Endometrial microvascular endothelial cells (primary cell): ENCODE measurements around the gene KISS1R. TPM values are rescaled to one million over a fixed set of nuclear protein-coding genes. Genes with fewer than 3 reads are reported as not detected.
"Not testable (repeated sequence)": the region's sequence is repeated elsewhere in the genome, so short reads cannot be mapped to it uniquely, and the experiment has no call there.

Experiments
- in situ Hi-C: cut with HindIII; loops from 2 replicates; pipeline ENCODE4 v1.10.0; 2017; ENCODE audit warnings: low sequenced_read_pairs, low pct_unique_long_range_greater_than_20kb; ENCODE audit errors: inconsistent ontology term
- total RNA-seq: library from RNA; depleted of rRNA; stranded (reverse); fragments of >200 nt; gene quantifications from one replicate; pipeline ENCODE4 v1.2.3, GENCODE V29; 2015; ENCODE audit errors: inconsistent ontology term

The KISS1R gene
- total RNA-seq, 1 donor from 2014 or later, result not detected

GRCh38 chr19:945401-946252 lies 28.5 kb downstream of the KISS1R start:
- in situ Hi-C loops, result no loop called here

DNA sequence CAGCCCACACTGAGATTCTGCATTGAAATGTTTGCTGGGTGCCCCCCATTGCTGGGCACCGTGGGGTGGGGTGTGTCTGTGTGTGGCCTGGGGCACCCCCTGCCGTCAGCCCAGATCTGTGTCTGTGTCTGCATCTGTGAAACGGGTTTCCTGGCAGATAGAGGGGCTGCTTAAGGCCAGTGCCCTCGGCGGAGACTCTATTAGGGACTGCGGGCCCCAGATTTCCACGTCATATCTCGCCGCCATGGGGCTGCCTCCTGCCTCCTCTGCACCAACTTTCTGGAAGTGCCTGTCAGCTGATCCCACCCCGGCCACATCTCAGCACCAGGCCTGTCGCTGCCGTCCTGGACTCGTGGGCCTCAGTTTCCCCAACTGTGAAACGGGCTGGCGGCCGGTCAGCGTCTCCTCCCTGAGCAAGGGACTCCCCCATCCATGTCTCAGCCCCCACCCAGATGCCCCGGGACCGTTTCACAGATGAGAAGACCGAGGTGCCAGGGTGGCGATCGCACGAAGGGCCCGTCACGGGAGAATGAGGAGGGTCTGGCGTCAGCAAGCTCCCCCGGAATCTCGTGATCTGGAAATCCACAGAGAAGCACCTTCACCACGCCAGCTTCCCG lies 30.1 kb downstream of the KISS1R start:
- in situ Hi-C loops, result no loop called here

- in situ Hi-C loops, result no loop called here
These were observed 30.8 kb downstream of the KISS1R start for GRCh38 chr19:947707-948539.

DNA sequence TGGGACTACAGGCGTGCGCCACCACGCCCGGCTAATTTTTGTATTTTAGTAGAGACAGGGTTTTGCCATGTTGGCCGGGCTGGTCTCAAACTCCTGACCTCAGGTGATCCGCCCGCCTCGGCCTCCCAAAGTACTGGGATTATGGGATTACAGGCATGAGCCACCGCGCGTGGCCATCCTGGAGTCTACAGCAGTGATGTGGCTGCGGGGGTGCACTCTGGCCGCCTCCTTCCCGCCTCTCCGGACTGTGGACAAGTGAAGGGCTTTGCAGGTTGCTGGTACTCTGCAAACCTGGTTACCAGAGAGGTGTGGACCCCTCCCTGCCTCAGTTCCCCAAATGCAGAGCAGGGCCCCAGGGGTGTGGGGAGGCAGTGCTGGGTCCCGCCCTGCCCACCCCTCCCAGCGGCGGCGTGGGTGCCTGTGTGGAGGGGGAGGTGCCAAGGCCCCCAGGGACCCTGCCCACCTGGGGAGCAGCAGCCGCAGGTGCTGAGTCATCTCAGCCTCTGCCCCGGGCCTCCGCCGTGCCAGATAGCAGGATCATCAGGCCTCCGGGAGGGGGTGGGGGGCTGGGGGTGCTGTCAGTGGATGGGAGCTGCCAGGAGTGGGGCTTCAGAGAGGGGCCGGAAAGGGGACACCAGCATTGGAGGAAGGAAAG lies 31.8 kb downstream of the KISS1R start:
- in situ Hi-C loops, result no loop called here

DNA sequence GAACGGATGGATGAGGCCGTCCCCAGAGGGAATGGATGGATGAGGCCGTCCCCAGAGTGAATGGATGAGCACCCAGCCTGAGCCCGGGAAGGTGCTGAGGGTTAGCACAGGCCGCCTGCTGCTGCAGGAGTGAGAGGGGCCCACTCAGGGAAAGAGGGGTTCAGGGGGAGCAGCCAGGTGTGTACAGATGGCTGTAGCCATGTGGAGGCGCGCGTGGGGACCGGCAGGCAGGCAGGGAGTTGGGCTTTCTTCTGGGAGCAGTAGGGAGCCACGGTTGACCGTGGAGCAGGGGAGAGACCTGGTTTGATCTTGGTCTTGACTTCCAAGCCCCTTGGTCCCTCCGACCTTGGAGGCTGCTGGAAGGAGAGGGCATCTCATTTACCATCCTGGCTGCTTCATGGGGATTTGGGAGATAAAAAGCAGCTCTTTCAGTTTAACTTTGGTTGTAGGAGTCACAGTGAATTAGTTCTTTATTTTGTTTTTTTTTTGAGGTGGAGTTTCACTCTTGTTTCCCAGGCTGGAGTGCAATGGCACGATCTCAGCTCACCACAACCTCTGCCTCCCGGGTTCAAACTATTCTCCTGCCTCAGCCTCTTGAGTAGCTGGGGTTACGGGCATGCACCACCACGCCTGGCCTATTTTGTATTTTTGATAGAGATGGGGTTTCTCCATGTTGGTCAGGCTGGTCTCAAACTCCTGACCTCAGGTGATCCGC lies 33.4 kb downstream of the KISS1R start:
- in situ Hi-C loops, result no loop called here

- in situ Hi-C loops, result no loop called here
These were observed 35.0 kb downstream of the KISS1R start for GRCh38 chr19:952049-952679.

GRCh38 chr19:952680-953444 lies 35.7 kb downstream of the KISS1R start:
- in situ Hi-C loops, result no loop called here

DNA sequence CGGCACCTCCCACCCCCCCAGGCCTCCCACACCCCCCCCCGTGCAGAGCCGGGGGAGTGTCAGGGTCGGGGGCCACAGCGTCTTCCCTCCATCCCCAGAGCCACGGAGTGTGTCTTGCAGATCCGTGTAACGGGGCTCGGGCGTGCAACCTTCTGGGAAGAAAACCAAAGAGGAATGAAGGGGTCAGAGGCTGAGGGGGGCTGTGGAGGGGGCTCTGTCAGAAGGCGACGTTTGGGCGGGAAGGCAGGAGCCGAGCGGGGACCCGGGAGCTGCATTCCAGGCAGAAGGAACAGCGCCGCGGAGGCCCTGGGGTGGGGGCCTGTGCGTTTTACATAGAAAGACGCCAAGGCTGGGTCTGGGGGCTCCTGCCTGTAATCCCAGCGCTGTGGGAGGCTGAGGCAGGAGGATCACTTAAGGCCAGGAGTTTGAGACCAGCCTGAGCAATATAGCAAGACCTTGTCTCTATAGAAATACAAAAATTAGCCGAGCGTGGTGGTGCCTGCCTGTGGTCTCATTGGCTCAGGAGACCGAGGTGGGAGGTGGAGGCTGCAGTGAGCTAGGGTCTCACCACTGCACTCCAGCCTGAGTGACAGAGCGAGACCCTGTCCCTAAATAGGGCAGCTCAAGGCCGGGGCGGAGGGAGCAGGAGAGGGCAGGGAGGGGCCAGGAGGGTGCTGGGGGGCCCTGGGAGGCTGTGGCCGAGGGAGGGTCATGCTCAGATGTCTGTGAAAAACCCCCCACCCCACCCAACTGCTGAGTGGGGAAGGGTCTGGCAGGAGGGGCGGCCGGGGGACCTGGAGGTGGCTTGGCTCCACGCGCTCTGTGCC lies 36.5 kb downstream of the KISS1R start:
- in situ Hi-C loops, result no loop called here

DNA sequence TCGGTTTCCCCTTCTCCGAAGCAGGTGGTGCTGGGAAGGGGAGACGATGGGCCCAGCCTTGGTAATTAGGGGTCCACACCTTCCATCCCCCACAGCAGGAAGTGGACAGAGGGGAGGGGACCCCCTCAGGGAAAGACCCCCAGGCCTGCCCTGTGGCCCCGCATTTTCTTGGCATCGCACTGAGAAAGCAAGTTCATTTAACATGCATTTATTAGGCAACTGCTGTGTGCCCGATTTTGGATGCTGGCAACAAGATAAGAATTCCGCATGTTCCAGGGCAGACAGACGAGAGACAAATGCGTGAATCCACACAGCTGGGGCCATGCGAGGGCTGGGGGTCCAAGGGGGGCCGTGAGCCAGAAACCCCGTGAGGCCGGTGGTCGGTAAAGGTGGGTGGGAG lies 37.1 kb downstream of the KISS1R start:
- in situ Hi-C loops, result no loop called here

DNA sequence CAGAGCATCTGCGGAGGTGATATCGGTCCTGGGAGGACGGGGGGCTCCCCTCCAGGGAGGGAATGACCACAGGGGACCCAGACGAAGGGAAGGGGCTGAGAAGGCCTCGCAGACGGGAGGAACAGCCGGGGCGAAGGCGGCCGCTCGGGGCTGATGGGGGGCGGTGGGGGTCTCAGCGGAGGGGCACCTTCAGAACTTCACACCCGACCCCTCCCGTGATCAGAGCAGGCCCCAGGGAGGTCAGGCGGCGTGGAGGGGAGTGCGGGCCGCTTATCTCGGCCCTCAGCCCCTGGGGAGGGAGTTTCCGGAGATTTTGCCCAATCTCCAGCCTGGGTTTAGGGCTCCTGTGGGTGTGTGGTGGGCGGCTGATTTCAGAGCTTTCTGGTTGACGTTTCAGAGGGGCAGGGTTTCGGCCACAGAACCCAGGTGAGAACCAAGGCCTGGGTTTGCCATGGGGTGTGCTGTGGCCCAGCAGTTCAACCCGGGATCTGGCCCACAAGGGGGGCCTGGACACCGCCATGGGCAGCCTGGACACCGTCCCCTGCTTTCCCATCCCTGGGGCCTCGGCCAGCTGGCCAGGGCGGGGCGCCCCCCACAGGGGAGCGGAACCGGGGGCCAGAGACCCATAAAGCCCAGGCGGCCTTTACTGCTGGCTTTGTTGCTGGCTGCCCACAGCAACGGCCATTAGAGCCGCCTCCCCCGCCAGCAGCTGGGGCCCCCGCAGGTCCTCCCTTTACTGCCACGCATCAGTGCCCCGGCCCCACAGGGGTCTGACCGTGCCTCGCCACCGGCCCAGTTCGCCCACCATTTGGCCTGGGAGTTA lies 37.8 kb downstream of the KISS1R start:
- in situ Hi-C loops, result no loop called here

DNA sequence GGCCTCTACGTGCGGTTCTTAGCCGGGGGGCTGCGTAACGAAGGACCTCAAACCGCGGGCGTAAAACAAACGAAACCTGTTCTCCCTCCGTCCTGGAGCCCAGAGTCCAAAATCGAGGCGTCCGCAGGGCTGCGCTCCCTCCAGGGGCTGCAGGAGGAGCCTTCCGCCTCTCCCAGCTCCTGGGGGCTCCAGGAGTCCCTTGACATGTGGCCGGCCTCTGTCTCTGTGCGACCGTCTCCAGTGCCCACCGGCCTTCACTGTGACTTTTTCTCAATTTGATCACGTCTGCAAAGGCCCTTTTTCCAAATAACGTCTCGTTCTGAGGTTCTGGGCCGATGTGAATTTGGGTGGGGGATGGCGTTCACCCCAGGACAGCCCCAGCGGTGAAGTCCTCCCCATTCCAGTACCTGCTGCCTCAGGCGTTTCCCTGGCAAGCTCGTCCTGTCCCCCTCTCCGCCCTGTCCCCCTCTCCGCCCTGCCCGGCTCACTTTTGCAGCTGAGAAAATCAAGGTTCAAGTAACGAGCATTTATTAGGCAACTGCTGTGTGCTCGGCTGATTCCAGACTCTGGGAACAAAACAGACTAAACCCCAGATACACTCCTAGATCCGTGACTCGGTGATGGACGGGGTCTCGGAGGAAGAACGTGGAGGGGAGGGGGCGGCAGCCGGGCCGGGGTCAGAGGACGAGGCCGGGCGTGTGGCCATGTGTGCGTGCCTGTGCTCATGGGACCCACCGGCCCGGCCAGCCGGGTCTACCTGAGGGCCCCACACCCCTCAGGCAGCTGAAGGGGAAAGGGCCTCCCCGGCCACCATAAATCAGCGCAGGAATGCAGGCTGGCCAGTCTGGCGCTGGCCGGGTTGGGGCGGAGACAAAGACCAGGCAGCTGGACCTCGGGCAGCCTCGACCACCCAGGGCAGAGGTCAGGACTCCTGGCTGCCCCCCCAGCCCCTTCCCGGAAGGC lies 39.0 kb downstream of the KISS1R start:
- in situ Hi-C loops, result no loop called here

DNA sequence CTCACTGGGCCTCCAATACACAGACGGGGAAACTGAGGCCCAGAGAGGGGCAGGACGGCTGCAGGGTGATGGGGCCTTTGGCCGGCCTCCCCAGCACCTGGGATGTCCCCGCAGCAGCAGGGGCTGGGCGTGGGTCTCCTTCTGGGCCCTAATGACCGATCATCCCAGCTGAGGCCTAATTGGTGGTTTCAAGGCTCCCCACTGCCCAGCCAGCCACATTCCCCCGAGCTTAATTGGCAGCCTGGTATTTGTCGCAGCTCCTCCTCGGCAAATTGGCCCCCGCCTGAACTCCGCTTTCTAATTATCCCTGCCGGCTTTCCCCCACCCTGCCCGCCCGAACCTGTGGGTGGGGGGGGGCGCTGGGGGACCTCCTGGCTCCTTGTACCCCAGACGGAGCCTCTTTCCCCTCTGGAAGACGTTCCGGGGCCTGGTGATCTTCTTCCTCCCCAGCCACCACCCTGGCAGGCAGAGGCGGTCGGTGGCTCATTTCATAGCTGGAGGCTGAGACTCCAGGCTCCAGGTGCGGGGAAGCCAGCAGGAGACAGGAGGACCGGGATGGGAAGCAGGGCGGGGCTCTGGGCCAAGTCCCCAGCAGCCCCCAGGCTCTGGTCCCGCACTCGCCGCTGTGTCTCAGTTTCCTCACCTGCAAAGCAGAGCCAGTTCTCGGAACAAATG lies 39.8 kb downstream of the KISS1R start:
- in situ Hi-C loops, result no loop called here

GRCh38 chr19:957578-957977 lies 40.4 kb downstream of the KISS1R start:
- in situ Hi-C loops, result not testable (repeated sequence)
